ENCODE results near the gene C8A. TPM values are rescaled to one million over a fixed set of nuclear protein-coding genes. Genes with fewer than 3 reads are reported as not detected.
A peak's percentile ranks its signal among the peaks of the same experiment; 100 is the strongest.

Gene C8A
- polyA plus RNA-seq, 3 donors, result not detected

DNA sequence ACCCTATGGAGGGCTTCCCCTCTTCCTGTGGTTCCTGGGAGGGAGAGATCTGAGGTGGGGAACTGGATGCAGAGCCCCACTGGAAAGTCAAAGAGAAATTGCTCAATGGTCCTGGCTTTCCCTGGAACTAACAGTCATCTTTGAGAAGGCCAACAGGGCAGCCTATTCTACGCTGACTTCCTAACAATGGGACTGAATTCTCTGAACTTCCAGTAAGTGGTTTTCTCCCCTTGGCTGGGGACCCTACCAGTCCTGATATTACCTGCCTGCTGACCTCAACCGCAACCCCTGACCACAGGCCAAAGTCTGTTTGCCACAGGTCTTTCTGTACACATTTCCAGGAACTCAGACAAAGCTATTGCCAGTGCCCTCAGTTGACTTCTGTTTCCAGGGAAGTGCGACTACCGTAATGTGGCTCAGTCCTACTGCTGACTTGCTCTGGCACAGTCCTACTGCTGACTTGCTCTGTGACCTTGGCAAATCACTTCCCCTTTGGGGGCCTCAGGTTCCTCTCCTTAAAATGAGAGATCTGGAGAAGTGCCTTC is 55.9 kb downstream of the C8A start:
- Mint-ChIP-seq H3K27me3 (ENCODE audit: low read depth in 3 of 3) (peaks cover 1 to 4% (median 2%) of the 10 kb centered on the region in 3 donors), H3K4me3 (peak overlapping the region in 1 of 2 donors; percentile 56), H3K27ac (peak overlapping the region in 2 of 7 donors; percentile 19 to 25), H3K36me3 (no peaks in the 10 kb centered on the region), H3K4me1 (peaks cover 31% of the 10 kb centered on the region), H3K9me3 (peaks cover 0 to 9% (median 3%) of the 10 kb centered on the region in 7 donors)
- WGBS (ENCODE audit: insufficient coverage), result 24% methylated on average over 4 of the region's 4 CpGs
- peak; percentile 3 to 26 (median 20) for DNase-seq
- Histone ChIP-seq H3K9me3 (replicated peaks in 1 of 2; ENCODE audit: control insufficient read depth in 1 of 2, insufficient read depth in 1 of 2, low read length in 2 of 2) (no peaks in the 10 kb centered on the region), H3K9ac (ENCODE audit: insufficient read depth, low read length, poor library complexity, severe bottlenecking) (no peak overlapping the region), H3K27me3 (ENCODE audit: control insufficient read depth in 2 of 2, insufficient read depth in 2 of 2, low read length in 2 of 2) (no peaks in the 10 kb centered on the region), H3K4me2 (replicated peaks; ENCODE audit: extremely low read depth, low read length, poor library complexity, severe bottlenecking) (no peak overlapping the region), H3K4me1 (ENCODE audit: control insufficient read depth in 1 of 2, insufficient read depth in 2 of 2, low read length in 2 of 2) (peaks cover 21% of the 10 kb centered on the region in 2 donors), H3K79me2 (ENCODE audit: insufficient read depth, low read length) (no peaks in the 10 kb centered on the region), H3K4me3 (replicated peaks in 1 of 3; ENCODE audit: low read depth in 2 of 3, low read length in 3 of 3) (no peak overlapping the region), H3K36me3 (replicated peaks in 1 of 2; ENCODE audit: control insufficient read depth in 1 of 2, insufficient read depth in 2 of 2, low read length in 2 of 2) (no peaks in the 10 kb centered on the region), H2AFZ (ENCODE audit: insufficient read depth, low read depth, low read length, poor library complexity, severe bottlenecking) (no peak overlapping the region), H4K20me1 (ENCODE audit: insufficient read depth, low read length) (no peaks in the 10 kb centered on the region), H3K27ac (ENCODE audit: low read depth in 1 of 2, low read length in 2 of 2) (no peak overlapping the region)
- intact Hi-C loops (cut with micrococcal nuclease), result no loop called here
- TF ChIP-seq, protein P1, sequence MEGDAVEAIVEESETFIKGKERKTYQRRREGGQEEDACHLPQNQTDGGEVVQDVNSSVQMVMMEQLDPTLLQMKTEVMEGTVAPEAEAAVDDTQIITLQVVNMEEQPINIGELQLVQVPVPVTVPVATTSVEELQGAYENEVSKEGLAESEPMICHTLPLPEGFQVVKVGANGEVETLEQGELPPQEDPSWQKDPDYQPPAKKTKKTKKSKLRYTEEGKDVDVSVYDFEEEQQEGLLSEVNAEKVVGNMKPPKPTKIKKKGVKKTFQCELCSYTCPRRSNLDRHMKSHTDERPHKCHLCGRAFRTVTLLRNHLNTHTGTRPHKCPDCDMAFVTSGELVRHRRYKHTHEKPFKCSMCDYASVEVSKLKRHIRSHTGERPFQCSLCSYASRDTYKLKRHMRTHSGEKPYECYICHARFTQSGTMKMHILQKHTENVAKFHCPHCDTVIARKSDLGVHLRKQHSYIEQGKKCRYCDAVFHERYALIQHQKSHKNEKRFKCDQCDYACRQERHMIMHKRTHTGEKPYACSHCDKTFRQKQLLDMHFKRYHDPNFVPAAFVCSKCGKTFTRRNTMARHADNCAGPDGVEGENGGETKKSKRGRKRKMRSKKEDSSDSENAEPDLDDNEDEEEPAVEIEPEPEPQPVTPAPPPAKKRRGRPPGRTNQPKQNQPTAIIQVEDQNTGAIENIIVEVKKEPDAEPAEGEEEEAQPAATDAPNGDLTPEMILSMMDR (IDR thresholded peaks at IDR 0.05), result no peak

DNA sequence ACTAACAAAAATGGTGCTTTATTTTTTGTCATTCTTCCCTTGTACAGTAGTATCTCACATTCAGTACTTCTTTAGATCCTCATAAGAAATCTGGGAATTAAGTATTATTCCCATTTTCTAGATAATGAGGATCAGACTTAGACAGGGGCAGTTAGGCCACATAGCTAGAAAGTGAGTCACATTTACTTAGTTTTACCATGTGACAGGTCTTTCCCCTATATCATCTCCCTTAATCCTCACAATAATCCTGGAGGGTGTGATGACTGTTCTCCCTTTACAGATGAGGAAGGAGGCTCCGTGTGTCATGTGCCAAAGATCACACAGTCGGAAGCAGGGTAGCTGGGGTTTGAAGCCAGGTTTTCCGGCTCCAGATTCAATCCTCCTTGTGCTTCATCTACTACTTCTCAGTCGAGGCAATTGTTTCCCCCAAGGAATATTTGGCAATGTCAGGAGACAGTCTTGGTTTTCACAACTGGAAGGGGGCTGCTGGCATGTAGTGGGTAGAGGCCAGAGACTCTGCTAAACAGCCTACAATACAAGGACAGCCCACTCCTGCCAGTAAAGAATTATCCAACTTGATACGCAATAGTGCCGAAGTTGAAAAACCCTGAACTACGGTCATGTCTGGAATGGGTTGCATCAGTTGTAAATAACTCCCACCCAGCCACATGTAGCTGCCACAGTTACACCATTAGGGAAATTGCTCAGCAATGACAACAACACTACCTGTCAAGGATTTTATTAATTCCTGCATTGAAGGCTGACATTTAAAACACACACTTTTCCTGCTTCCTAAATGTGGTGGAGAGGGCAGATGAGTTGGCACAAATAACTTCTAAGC is 56.7 kb downstream of the C8A start:
- Histone ChIP-seq H3K9me3 (replicated peaks in 1 of 2; ENCODE audit: control insufficient read depth in 1 of 2, insufficient read depth in 1 of 2, low read length in 2 of 2) (no peaks in the 10 kb centered on the region), H4K20me1 (ENCODE audit: insufficient read depth, low read length) (no peaks in the 10 kb centered on the region), H3K4me1 (ENCODE audit: control insufficient read depth in 1 of 2, insufficient read depth in 2 of 2, low read length in 2 of 2) (peaks cover 21% of the 10 kb centered on the region in 2 donors), H3K9ac (ENCODE audit: insufficient read depth, low read length, poor library complexity, severe bottlenecking) (no peak overlapping the region), H3K4me3 (replicated peaks in 1 of 3; ENCODE audit: low read depth in 2 of 3, low read length in 3 of 3) (no peak overlapping the region), H3K36me3 (replicated peaks in 1 of 2; ENCODE audit: control insufficient read depth in 1 of 2, insufficient read depth in 2 of 2, low read length in 2 of 2) (no peaks in the 10 kb centered on the region), H3K27me3 (ENCODE audit: control insufficient read depth in 2 of 2, insufficient read depth in 2 of 2, low read length in 2 of 2) (no peaks in the 10 kb centered on the region), H3K4me2 (replicated peaks; ENCODE audit: extremely low read depth, low read length, poor library complexity, severe bottlenecking) (no peak overlapping the region), H3K27ac (ENCODE audit: low read depth in 1 of 2, low read length in 2 of 2) (no peak overlapping the region), H3K79me2 (ENCODE audit: insufficient read depth, low read length) (no peaks in the 10 kb centered on the region), H2AFZ (ENCODE audit: insufficient read depth, low read depth, low read length, poor library complexity, severe bottlenecking) (no peak overlapping the region)
- Mint-ChIP-seq H3K4me1 (peaks cover 31% of the 10 kb centered on the region), H3K4me3 (no peak overlapping the region), H3K9me3 (peaks cover 0 to 10% (median 2%) of the 10 kb centered on the region in 7 donors), H3K27ac (no peak overlapping the region), H3K36me3 (no peaks in the 10 kb centered on the region), H3K27me3 (ENCODE audit: low read depth in 3 of 3) (peaks cover 0 to 5% (median 1%) of the 10 kb centered on the region in 3 donors)
- 89% methylated on average over 5 of the region's 7 CpGs for WGBS (ENCODE audit: insufficient coverage)
- TF ChIP-seq, protein P1 (IDR thresholded peaks at IDR 0.05), result no peak
- intact Hi-C loops (cut with micrococcal nuclease), result no loop called here
- DNase-seq, result no peak
